Stomach smooth muscle (tissue), 2 donors: Measurements from ENCODE around the gene WFIKKN1.

ENCODE experiments used
- H3K27ac ChIP-seq: one replicate; pipeline ENCODE4 v1.7.0; 2013; ENCODE audit warnings: mild to moderate bottlenecking, low read length, inconsistent platforms
- H3K27me3 ChIP-seq, 2 donors: one replicate each; pipeline ENCODE4 v1.7.0; 2013; ENCODE audit warnings: low read length in 2 of 2; ENCODE audit not compliant: insufficient read depth in 2 of 2, control insufficient read depth in 1 of 2
- H3K36me3 ChIP-seq, 2 donors: one replicate each; pipeline ENCODE4 v1.7.0; 2013; ENCODE audit warnings: low read length in 2 of 2; ENCODE audit not compliant: control insufficient read depth in 2 of 2, insufficient read depth in 2 of 2
- H3K4me1 ChIP-seq: one replicate; pipeline ENCODE4 v1.7.0; 2013; ENCODE audit warnings: low read length; ENCODE audit not compliant: control insufficient read depth, insufficient read depth
- H3K4me3 ChIP-seq, 2 donors: one replicate each; pipeline ENCODE4 v1.7.0; 2013; ENCODE audit warnings: low read length in 2 of 2
- H3K9ac ChIP-seq, 2 donors: one replicate each; pipeline ENCODE4 v1.7.0; 2013; ENCODE audit warnings: low read length in 2 of 2, mild to moderate bottlenecking in 1 of 2
- H3K9me3 ChIP-seq, 2 donors: one replicate each; pipeline ENCODE4 v1.7.0; 2013; ENCODE audit warnings: low read length in 2 of 2; ENCODE audit not compliant: control insufficient read depth in 2 of 2
- donor health status: healthy.
- donor health status: Pancreatic carcinoma.

Gene WFIKKN1

DNA sequence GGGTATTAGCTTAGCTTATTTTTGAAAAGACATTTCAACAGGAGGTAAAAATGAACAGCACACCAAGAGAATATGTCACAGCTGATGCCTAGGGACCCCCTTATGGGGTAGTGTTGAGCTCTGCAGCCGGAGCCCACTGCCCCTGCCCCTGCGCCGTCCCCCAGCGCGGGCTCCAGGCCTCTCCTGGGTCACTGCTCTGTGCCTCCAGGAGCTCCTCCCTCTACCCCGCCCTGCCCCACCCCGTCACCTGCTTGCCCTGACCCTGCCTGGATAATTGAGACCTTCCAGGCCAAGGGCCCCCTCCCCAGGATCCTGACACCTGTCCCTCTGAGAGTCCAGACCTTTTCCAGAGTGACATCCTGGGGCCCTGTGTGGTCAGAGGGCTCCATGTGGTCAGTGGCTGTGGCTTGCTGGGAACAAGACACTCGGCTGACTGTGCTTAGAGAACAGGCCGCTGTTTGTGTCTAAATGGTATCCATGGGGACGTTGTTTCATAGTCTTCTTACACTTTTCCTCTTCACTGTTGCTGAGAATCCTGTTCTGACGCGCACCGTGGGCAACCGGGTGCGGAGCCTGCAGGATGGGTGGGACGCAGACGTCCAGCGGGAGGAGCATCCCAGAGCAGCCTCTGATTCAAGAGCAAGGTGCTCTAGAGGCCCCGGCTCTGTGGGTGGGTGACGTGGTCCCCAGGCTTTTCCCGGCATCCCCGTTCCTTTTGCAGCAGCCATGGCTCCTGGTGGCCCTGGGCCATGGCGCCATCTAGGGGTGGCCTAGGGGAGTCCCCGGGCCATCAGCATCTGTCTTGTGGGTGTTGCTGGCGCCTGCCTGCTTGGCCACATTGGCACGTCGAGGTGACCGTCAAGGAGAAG lies 20.0 kb upstream of the WFIKKN1 start:
- Histone ChIP-seq H3K4me1 (peaks cover 8% of the 10 kb centered on the region), H3K36me3 (peaks cover 0 to 5% of the 10 kb centered on the region in 2 donors), H3K27me3 (no peaks in the 10 kb centered on the region), H3K27ac (no peak overlapping the region), H3K9ac (no peak overlapping the region), H3K9me3 (no peaks in the 10 kb centered on the region), H3K4me3 (no peak overlapping the region)

DNA sequence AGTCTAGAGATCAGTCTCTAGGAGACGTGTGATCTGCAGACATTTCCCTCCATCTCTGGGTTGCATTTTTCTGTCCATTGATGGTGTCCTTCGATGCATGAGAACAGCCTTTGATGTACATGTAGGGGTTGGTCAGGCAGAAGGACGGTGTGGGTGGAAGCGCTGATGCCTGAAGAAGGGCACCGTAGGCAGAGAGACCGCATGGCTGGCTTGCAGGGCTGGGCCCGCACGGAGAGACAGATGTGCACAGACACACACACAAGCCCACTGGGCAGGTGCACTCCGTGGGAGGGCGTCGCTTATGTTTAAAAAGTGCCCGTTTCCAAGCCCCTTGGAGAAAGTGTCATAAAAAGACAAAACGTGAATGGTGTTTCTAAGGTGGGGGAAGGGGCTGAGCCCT lies 15.7 kb upstream of the WFIKKN1 start:
- Histone ChIP-seq H3K36me3 (peaks cover 0 to 6% of the 10 kb centered on the region in 2 donors), H3K27me3 (no peaks in the 10 kb centered on the region), H3K9me3 (no peaks in the 10 kb centered on the region), H3K27ac (no peak overlapping the region), H3K9ac (no peak overlapping the region), H3K4me1 (peaks cover 8% of the 10 kb centered on the region), H3K4me3 (no peak overlapping the region)

DNA sequence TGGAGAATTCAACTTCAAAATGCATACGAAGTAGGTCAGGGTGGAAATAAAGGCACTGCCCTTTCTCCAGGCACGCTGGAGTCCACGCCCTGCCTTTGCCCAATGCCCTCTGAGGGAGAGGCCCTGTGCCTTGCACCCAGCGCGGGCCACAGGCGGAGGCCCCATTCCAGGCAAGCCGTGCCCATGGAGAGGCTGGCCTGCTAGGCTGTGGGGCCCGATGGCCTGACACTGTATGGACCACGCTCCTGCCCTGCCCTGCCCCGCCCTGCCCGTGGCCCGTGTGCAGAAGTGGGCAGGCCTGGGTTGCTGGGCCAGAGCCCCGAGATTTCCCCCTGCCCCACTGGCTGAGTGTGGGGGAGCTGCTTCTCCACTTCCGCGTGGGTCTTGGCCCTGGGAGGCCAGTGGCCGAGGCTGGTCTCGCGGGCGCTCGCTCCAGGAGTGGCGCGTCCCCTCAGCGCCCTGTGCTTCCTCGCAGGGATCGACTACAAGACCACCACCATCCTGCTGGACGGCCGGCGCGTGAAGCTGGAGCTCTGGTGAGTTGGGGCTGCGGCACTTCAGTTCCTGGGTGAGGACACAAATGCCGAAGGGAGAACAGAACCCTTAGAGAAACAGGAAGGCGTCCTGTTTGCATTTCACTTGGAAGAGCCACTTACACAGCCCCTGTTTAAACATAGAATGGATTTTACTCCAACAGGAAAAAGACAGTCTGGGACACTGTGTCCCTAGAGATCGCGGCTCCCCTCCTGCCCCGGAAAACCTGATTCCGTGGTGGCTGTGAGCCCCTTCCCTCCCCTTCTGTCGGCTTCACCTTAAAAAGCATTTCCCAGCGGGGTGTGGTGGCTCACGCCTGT lies 13.8 kb upstream of the WFIKKN1 start:
- Histone ChIP-seq H3K27ac (no peak overlapping the region), H3K4me1 (no peaks in the 10 kb centered on the region), H3K36me3 (peaks cover 0 to 6% of the 10 kb centered on the region in 2 donors), H3K9ac (no peak overlapping the region), H3K4me3 (no peak overlapping the region), H3K27me3 (no peaks in the 10 kb centered on the region), H3K9me3 (no peaks in the 10 kb centered on the region)

DNA sequence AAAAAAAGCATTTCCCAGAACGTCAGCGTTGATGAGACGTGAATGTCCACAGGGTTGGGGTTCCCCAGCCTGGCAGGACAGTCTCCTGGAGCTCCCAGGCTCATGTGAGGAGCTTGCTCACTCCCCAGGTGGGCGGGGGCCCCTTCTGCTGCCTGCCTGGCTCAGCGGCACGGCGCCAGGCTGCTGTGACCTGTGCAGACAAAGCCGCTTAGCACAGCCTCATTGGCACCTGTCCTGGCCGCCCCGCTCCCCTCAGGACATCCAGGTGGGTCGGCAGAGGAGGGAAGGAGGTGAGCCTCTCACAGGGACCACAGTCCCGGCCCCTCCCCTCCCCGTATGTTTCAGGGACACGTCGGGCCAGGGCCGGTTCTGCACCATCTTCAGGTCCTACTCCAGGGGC lies 12.9 kb upstream of the WFIKKN1 start:
- Histone ChIP-seq H3K4me1 (no peaks in the 10 kb centered on the region), H3K9ac (no peak overlapping the region), H3K36me3 (peaks cover 0 to 6% of the 10 kb centered on the region in 2 donors), H3K27me3 (no peaks in the 10 kb centered on the region), H3K9me3 (no peaks in the 10 kb centered on the region), H3K4me3 (no peak overlapping the region), H3K27ac (no peak overlapping the region)

DNA sequence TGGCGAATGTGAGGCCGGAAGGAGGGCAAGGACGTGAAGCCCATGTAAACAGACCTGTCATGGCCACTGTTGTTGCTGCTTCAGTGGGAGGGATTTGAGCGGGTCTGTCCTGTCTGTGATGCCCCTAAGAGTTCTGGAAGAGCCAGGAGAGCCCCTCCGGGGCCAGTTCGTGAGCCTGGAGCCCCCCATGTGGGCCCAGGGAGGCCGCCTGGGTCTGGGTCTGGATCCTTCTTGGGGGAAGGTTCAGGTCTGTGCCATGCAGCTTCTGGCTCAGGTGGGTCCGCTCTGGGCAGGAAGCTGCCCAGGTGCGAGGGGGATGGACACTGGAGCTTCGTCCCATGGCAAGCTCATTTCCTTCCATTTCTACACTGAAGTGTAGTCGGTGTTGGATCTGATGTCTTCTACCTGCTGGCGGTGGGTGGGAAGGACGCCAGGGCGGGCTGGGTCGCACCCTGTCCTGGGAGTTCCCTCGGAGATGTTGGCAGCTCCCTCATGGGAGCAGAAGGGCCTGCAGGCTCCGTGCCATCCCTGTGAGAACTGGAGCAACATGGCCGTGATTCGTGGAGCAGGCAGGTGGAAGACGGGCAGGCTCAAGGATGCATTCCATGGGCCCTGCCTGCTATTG lies 11.2 kb upstream of the WFIKKN1 start:
- Histone ChIP-seq H3K36me3 (peaks cover 0 to 6% of the 10 kb centered on the region in 2 donors), H3K4me1 (no peaks in the 10 kb centered on the region), H3K4me3 (no peak overlapping the region), H3K9ac (no peak overlapping the region), H3K9me3 (no peaks in the 10 kb centered on the region), H3K27me3 (no peaks in the 10 kb centered on the region), H3K27ac (no peak overlapping the region)

DNA sequence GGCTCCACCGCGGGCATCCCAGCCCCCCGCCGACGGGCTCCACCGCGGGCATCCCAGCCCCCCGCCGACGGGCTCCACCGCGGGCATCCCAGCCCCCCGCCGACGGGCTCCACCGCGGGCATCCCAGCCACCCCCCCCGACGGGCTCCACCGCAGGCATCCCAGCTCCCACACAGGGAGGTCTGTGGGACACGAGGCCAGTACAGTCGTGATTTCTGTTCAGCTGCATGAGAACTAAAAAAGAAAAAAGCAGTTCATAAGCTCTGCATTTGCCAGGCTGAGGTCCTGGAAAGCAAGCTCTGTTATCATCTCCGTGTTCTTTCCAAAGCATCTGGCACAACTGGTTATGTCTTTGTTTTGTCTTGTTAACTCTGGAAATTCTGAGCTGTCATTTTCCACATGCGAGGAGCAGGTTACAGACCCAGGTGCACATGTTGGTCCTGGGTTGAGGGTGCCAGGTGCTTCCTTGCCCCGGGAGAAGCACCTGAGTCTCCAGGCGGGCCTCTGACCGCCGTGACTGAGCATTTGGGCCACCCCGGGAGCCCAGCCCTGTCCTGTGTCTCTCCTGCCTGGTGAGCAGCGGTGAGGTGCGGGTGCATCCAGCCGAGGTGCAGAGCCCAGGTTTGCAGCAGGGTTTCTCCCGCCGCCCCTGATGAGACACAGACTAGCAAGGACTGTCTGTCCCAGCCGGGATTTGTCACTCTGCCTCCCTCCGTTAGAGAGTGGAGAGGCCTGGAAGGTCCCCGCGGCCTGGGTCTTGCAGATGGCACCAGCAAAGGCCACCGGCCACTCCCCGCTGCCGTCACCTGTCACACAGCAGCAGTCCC lies 9.9 kb upstream of the WFIKKN1 start:
- no peaks in the 10 kb centered on the region for H3K4me1 ChIP-seq
- H3K9me3 ChIP-seq = no peaks in the 10 kb centered on the region
- H3K27me3 ChIP-seq = no peaks in the 10 kb centered on the region
- H3K9ac ChIP-seq = no peak overlapping the region
- H3K36me3 ChIP-seq = peaks cover 0 to 3% of the 10 kb centered on the region in 2 donors
- no peak overlapping the region for H3K27ac ChIP-seq
- no peak overlapping the region for H3K4me3 ChIP-seq

DNA sequence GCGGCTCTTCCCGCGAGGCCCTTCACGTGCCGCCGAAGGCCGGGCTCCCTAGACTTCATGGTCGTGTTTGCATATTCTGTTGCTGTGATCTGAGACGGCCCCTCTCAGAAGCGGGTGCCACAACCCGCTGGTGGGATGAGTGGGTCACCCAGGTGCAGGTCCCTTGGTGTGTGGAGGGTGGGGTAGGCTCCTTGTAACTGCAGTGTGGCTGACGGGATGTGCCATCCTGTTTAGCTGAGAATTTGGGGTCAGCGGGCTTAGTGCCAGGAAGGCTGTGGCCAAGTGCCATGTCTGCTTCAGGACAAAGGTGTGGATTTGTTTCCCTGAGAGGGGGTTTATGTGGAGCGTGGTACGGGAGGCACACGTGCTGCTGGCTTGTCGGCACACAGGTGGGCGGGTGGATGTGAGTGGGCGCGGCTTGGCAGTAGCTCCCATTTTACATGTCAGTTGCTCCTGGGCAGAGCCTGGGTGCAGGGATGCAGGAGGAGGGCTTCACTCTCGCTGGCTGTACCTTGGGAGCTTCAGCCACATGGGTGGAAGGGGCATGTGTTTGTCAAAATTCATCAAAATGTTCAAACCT lies 9.2 kb upstream of the WFIKKN1 start:
- H3K27me3 ChIP-seq = no peaks in the 10 kb centered on the region

DNA sequence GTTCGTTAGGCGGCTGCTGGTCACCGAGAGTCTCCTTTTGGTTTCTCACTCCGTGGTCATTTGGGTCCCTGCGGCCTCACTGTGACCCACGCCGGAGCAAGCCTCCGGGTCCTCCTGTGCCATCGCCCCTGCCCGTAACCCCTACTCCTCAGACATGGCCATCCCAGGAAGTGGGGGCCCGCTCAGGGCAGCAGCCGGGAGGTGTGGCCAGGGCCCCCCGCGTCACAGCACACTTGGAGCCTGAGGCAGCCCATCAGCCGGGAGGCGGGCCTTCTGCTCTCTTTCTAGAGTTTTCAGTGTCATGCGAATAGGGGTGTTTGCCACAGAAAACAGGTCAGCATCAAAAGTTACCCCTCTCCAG lies 7.9 kb upstream of the WFIKKN1 start:
- Histone ChIP-seq H3K27ac (no peak overlapping the region), H3K27me3 (no peaks in the 10 kb centered on the region), H3K36me3 (peaks cover 0 to 3% of the 10 kb centered on the region in 2 donors), H3K4me3 (no peak overlapping the region), H3K9me3 (no peaks in the 10 kb centered on the region), H3K4me1 (no peaks in the 10 kb centered on the region), H3K9ac (no peak overlapping the region)

More for the DNA sequence above, 9.2 kb upstream of the WFIKKN1 start:
- Histone ChIP-seq H3K27ac (no peak overlapping the region), H3K36me3 (peaks cover 0 to 5% of the 10 kb centered on the region in 2 donors), H3K4me3 (no peak overlapping the region), H3K9ac (no peak overlapping the region), H3K9me3 (no peaks in the 10 kb centered on the region), H3K4me1 (no peaks in the 10 kb centered on the region)

DNA sequence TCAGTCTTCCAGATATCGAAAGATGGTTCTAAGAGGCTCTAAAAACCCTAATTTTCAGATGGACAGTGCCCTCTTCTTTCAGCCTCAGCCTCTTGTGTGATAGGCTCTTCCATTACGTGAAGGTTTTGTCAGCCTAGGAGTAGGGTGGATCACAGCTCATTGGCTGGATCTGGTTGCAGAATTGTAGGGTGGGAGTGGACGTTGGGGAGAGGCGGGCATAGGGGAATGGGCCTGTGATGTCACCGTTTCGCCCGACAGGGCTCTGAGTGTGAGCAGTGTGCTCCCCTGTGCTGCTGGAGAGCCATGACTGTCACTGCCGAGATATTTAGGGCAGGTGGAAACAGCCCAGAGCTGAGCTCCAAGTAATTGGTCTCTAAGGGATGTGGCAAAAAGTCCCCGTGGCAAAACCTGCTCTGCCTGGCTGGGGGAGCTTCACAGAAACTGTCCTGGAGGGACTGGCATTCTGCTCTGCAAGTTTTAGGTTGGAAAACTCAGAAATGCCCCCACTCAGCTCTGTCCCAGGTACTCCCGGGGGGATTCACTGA lies 6.2 kb upstream of the WFIKKN1 start:
- no peaks in the 10 kb centered on the region for H3K9me3 ChIP-seq
- H3K4me3 ChIP-seq = no peak overlapping the region
- H3K27me3 ChIP-seq = no peaks in the 10 kb centered on the region
- no peak overlapping the region for H3K27ac ChIP-seq
- H3K9ac ChIP-seq = no peak overlapping the region
- peaks cover 0 to 4% of the 10 kb centered on the region in 2 donors for H3K36me3 ChIP-seq
- no peaks in the 10 kb centered on the region for H3K4me1 ChIP-seq
